H1 (cell line): ENCODE data around the gene DCDC2. TPM values are rescaled to one million over a fixed set of nuclear protein-coding genes. Genes with fewer than 3 reads are reported as not detected.

ENCODE experiments used
- YY1 ChIP-seq: IDR thresholded peaks from 2 replicates; pipeline ENCODE4 v1.6.1; 2011; ENCODE audit warnings: low read depth, mild to moderate bottlenecking, low read length
- polyA plus RNA-seq, 7 experiments: library from polyadenylated mRNA; depleted of rRNA in 3 of 7; stranded (reverse) in 5 of 7; unstranded in 2 of 7; fragments of >200 nt in 5 of 7; fragments of 200-250 nt in 2 of 7; gene quantifications; 1 replicate in 5 of 7; 2 replicates in 1 of 7; 4 replicates in 1 of 7; pipeline versions ENCODE4 v1.2.1 to v1.2.3, GENCODE V29; 2011 to 2013; ENCODE audit warnings: missing spikeins in 2 of 7, mixed read lengths in 2 of 7
- total RNA-seq: library from RNA; stranded (reverse); fragmentation: NEBNext Ultra II Directional; extraction: Animal tissue kit (Norgen Biotek cat#: 25700); gene quantifications from 2 replicates; pipeline ENCODE4 v1.2.1, GENCODE V29; 2021
- TF ChIP-seq, protein P1 (sequence below): fragments of 300-600 bp; sonication (generic); IDR thresholded peaks from 2 replicates; pipeline ENCODE4 v1.7.1; 2012; ENCODE audit warnings: low read length, moderate library complexity, mild to moderate bottlenecking, inconsistent platforms; ENCODE audit not compliant: insufficient replicate concordance

DCDC2 gene
- total and polyA plus RNA-seq, 2 of the 8 experiments (the other 6 are each of a cell fraction or from before 2014, with no cell fraction given) = 0.03 to 0.15 TPM

DNA sequence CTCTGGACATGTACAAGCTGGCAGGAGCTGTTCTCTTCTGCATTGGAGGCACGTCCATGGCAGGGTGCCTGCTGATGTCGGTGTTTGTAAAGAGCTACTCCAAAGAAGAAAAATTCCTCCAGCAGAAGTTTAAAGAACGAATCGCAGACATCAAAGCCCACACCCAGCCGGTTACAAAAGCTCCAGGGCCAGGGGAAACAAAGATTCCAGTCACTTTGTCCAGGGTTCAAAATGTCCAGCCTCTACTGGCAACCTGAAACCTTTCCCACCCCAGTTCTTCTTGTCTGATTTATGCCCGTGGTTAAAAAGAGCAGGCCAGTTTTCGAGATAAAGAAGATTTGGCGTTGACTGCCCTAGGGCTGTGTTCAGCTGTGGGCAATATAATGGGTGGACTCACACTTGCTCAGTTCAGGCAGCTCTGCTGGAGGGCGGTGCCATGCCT lies 212.1 kb downstream of the DCDC2 start (continued):
- TF ChIP-seq, protein P1, sequence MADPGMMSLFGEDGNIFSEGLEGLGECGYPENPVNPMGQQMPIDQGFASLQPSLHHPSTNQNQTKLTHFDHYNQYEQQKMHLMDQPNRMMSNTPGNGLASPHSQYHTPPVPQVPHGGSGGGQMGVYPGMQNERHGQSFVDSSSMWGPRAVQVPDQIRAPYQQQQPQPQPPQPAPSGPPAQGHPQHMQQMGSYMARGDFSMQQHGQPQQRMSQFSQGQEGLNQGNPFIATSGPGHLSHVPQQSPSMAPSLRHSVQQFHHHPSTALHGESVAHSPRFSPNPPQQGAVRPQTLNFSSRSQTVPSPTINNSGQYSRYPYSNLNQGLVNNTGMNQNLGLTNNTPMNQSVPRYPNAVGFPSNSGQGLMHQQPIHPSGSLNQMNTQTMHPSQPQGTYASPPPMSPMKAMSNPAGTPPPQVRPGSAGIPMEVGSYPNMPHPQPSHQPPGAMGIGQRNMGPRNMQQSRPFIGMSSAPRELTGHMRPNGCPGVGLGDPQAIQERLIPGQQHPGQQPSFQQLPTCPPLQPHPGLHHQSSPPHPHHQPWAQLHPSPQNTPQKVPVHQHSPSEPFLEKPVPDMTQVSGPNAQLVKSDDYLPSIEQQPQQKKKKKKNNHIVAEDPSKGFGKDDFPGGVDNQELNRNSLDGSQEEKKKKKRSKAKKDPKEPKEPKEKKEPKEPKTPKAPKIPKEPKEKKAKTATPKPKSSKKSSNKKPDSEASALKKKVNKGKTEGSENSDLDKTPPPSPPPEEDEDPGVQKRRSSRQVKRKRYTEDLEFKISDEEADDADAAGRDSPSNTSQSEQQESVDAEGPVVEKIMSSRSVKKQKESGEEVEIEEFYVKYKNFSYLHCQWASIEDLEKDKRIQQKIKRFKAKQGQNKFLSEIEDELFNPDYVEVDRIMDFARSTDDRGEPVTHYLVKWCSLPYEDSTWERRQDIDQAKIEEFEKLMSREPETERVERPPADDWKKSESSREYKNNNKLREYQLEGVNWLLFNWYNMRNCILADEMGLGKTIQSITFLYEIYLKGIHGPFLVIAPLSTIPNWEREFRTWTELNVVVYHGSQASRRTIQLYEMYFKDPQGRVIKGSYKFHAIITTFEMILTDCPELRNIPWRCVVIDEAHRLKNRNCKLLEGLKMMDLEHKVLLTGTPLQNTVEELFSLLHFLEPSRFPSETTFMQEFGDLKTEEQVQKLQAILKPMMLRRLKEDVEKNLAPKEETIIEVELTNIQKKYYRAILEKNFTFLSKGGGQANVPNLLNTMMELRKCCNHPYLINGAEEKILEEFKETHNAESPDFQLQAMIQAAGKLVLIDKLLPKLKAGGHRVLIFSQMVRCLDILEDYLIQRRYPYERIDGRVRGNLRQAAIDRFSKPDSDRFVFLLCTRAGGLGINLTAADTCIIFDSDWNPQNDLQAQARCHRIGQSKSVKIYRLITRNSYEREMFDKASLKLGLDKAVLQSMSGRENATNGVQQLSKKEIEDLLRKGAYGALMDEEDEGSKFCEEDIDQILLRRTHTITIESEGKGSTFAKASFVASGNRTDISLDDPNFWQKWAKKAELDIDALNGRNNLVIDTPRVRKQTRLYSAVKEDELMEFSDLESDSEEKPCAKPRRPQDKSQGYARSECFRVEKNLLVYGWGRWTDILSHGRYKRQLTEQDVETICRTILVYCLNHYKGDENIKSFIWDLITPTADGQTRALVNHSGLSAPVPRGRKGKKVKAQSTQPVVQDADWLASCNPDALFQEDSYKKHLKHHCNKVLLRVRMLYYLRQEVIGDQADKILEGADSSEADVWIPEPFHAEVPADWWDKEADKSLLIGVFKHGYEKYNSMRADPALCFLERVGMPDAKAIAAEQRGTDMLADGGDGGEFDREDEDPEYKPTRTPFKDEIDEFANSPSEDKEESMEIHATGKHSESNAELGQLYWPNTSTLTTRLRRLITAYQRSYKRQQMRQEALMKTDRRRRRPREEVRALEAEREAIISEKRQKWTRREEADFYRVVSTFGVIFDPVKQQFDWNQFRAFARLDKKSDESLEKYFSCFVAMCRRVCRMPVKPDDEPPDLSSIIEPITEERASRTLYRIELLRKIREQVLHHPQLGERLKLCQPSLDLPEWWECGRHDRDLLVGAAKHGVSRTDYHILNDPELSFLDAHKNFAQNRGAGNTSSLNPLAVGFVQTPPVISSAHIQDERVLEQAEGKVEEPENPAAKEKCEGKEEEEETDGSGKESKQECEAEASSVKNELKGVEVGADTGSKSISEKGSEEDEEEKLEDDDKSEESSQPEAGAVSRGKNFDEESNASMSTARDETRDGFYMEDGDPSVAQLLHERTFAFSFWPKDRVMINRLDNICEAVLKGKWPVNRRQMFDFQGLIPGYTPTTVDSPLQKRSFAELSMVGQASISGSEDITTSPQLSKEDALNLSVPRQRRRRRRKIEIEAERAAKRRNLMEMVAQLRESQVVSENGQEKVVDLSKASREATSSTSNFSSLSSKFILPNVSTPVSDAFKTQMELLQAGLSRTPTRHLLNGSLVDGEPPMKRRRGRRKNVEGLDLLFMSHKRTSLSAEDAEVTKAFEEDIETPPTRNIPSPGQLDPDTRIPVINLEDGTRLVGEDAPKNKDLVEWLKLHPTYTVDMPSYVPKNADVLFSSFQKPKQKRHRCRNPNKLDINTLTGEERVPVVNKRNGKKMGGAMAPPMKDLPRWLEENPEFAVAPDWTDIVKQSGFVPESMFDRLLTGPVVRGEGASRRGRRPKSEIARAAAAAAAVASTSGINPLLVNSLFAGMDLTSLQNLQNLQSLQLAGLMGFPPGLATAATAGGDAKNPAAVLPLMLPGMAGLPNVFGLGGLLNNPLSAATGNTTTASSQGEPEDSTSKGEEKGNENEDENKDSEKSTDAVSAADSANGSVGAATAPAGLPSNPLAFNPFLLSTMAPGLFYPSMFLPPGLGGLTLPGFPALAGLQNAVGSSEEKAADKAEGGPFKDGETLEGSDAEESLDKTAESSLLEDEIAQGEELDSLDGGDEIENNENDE = no peak
- TF ChIP-seq YY1 = no peak
